Measurements from ENCODE around the gene RCOR1.
"Not testable (repeated sequence)": the region's sequence is repeated elsewhere in the genome, so short reads cannot be mapped to it uniquely, and the experiment has no call there.

RCOR1 gene

GRCh38 chr14:102571478-102572042 is 20.9 kb upstream of the RCOR1 start:
- DNase-seq, result no peak

DNA sequence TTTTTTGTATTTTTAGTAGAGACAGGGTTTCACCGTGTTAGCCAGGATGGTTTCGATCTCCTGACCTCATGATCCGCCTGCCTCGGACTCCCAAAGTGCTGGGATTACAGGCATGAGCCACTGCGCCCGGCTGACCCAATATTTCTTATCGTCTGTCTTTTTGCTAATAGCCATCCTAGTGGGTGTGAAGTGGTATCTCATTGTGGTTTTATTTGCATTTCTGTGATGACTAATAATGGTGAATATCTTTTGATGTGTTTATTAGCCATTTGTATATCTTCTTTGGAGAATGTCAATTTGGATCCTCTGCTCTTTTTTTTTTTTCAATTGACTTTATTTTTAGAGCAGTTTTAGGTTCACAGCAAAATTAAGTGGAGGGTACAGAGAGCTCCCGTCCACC is 19.3 kb upstream of the RCOR1 start:
- DNase-seq, result not testable (repeated sequence)

DNA sequence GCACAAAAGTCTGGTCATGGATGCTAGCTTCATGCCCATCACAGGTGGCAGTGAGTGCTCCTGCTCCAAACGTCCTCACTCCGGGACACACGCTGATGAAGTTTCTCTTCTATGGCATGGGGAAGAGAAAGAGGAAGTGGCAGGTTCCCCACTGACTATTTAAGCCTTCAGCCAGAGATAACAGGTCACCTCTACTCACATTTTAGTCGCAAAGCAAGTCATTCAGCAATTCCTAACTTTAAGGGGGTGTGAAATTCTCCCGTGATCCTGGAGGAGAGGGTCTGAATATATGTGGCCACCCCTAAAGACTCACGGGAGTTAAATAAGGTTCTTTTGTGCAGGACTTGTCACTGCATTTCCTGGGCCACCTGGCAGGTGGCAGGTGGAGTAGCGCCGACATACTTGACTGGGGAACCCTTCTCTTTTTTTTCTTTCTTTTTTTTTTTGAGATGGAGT is 18.8 kb upstream of the RCOR1 start:
- no peak for DNase-seq

DNA sequence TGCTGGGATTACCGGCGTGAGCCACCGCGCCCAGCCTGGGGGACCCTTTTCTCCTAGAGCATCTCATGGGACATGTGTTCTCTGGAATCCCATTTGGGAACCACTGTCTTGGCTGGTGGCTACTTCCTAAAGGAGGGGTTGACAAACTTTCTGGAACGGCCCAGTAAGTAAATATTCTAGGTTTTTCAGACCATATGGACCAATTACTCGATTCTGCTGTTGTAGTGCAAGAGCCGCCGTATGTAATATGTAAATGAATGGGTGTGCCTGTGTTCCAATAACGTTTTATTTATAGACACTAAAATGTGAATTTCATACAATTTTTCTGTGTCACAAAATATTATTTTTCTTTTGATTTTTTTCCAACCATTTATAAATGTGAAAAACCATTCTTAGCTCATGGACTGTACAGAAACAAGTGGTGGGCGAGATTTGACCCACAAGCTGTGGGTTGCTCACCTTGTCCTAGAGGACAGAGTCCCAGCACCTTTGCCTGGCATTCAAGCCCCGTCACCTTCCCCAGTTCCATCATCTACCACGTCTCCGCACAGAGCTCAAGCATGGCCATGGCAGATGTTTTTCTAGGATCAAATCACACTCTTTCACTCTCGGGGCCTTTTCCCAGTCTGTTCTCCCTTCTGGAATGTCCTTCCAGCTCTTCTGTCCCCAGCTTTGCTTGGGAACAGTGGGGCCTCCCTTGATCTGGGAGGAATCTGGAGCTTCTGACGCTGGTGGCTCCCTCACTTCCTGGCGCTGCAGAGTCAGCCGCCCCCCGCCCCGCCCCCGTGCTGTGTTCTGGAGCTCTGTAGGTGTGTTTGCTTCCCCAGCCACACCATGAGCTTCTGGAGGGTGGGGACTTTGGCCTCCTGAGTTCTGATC is 17.9 kb upstream of the RCOR1 start:
- DNase-seq, result no peak

- DNase-seq, result no peak
Measured at GRCh38 chr14:102575160-102575845, 17.1 kb upstream of the RCOR1 start.

- not testable (repeated sequence) for DNase-seq
Measured at GRCh38 chr14:102575846-102576428, 16.5 kb upstream of the RCOR1 start.

DNA sequence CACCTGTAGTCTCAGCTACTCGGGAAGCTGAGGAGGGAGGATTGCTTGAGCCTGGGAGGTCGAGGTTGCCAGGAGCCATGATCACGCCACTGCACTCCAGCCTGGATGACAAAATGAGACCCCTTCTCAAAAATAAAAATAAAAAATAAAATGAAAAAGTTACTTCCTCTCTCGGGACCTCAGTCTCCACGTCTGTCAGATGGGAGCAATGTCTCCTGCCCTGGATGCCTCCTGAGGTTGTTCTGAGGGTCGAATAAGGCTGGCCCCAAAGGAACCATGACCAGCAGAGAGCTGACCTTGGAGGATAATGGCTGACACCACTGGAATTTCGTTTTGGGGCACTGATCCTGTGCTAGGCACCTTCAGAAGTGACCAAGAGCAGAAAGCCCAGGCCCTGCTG is 13.6 kb upstream of the RCOR1 start:
- DNase-seq, result no peak

DNA sequence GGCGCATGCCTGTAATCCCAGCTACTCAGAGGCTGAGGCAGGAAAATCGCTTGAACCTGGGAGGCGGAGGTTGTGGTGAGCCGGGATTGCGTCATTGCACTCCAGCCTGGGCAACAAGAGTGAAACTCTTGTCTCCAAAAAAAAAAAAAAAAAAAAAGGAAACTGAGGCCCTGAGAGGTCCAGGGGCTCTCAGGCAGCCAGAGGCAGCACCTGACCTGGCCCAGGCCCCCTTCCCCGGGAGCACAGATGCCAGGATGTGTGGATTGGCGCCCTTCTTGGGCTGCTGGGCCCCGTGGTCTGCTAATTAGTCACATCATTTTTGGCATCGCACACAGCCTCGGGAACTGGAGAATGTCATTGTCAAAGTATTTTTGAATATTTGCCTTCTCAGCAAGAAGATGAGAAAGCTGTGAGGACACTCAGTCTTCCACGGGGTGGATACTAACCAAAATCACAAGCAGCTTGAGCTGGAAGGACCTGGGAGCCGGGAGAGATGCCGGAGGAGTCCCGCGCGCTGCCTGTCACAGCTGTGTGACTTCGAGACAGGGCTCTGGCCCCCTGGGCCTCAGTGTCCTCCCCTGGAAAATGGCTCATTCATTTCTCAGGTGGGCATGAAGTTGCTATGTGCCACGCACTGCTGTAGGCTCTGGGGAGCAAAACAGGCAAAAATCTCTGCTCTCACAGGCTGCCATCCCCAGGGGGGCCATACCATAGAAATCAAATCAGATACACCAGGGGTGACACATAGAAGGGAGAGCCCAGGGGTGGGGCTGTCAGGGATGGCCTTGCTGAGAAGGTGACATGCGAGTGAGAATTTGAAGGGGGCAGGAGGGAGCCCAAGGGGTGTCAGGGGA is 12.5 kb upstream of the RCOR1 start:
- DNase-seq, result no peak

- no peak for DNase-seq
Measured at GRCh38 chr14:102580550-102581110, 11.8 kb upstream of the RCOR1 start.

GRCh38 chr14:102581193-102581592 is 11.3 kb upstream of the RCOR1 start:
- no peak for DNase-seq

DNA sequence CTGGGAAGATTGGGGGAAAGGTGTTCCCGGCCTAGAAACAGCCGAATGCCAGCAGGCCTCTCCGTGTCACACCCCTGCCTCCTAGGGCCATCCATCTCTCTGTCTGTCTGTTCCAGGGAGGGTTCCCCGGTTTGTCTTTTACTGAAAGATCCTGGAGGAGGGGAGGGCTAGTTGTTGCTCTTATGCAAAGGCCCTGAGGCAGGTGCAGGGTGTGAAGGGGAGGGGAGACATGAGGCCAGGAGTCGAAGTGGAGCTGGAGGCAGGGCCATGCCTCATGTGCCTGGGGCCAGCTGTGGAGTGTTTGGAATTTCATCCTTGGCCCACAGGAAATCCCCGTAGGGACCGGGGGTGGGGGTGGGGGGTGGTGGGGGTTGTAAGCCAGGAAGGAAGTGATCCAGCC is 8.7 kb upstream of the RCOR1 start:
- no peak for DNase-seq

- no peak for DNase-seq
Measured at GRCh38 chr14:102584871-102585869, 7.3 kb upstream of the RCOR1 start.

DNA sequence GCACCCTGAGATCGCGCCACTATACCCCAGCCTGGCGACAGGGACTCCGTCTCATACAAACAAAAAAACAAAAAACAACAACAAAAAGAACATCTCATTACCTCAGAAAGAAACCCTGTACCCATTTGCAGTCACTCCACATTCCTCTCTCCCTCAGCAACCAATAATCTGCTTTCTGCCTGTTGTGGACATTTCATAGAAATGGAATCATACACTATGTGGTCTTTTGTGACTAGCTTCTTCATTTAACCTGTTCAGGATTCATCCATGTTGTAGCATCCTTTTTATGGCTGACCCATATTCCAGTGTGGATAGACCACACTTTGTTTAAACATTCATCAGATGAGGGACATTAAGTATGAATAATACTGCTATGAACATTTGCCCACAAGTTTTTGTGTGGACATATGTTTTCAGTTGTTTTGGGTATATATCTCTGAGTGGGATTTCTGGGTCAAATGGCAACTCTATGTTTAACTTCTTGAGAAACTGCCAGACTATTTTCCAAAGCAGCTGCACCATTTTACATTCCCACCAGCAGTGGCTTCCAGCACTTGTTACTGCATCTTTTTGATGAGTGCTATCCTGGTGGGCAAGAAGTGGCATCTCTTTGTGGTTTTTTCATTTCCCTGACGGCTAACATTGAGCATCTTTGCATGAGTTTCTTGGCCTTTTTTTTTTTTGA is 5.9 kb upstream of the RCOR1 start:
- DNase-seq, result no peak

DNA sequence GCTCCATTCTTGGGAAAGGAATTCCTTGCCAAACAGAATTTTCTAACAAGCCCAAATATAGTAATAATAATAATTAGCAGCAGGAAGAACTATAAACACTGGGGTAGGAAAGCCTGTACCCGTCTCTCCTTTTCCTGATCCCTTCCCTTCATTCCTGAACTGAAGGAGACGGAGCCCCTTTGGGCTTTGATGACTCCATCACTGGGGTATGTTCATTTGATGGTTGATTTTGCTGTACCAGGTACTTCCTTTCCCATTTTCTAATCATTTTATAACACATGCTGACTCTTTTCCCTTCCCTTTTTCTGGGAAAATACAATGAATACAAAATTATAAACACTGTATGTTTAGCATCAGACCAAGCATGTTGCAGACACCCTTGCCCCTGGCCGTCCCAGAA is 3.6 kb upstream of the RCOR1 start:
- no peak for DNase-seq

GRCh38 chr14:102589761-102590290 is 2.6 kb upstream of the RCOR1 start:
- no peak for DNase-seq

- DNase-seq, result peak in 1 of 2 experiments; percentile 4
Measured at GRCh38 chr14:102590667-102591099, 1.8 kb upstream of the RCOR1 start.

- DNase-seq, result peak; percentile 11 to 25
Measured at GRCh38 chr14:102591372-102591943, 991 bp upstream of the RCOR1 start.

GRCh38 chr14:102592763-102593060 is 263 bp downstream of the RCOR1 start:
- no peak for DNase-seq

DNA sequence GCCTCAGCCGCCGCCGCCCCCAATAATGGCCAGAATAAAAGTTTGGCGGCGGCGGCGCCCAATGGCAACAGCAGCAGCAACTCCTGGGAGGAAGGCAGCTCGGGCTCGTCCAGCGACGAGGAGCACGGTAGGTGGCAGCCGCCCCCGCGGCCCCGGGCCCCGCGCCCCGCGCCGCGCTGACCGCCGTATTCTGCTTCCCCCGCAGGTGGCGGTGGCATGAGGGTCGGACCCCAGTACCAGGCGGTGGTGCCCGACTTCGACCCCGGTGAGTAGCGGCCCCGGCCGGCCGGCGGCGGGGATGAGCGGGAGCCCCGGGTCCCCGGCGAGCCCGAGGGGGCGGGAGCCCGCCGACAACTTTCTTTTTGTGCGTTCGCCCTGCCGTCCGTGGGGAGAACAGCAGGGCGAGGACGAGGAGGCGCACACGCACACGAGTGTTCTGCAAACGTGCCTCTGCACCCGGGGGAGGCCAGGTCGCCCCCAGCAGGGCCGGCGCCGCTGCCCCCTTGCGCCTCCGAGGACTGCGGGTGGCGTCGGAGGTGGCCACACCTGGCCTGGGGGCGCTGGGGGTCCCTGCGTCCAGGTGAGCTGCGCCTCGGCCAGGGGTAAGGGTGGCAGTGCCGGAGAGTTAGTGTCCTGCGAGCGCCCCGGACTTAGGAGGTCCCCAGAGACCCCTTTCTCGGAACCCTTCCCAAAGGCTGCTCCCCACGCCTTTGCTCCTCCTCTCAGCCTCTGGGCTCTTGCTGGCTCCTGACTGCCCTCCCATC is 794 bp downstream of the RCOR1 start:
- peak; percentile 47 to 52 for DNase-seq

All from stimulated activated CD4-positive, alpha-beta T cell treated with anti-CD3 and anti-CD28 coated beads, Interleukin-4, amount 100 ng/mL, for 4 hours (primary cell).